SK-N-SH (cell line): ENCODE measurements around the gene TFF1. TPM values are rescaled to one million over a fixed set of nuclear protein-coding genes. Genes with fewer than 3 reads are reported as not detected.

Source experiments
- CTCF ChIA-PET: fragments of 300-600, 350-600 bp; formaldehyde crosslinking; extraction: SDS; loops from one replicate; lab custom pipeline; 2021; lab: Yijun Ruan, JAX
- POLR2A ChIA-PET: fragments of 350-600 bp; sonication (Branson Sonifier 250); formaldehyde crosslinking; extraction: SDS; loops from one replicate; lab custom pipeline; 2020; ENCODE audit warnings: antibody characterized with exemption, inconsistent platforms; lab: Yijun Ruan, JAX
- DNase-seq: peaks from one replicate; pipeline ENCODE4 v3.0.0; 2012
- H2AFZ ChIP-seq: fragments of 200-600 bp; sonication (generic); 2 replicates; pipeline ENCODE4 v1.8.1; 2016; ENCODE audit warnings: antibody characterized with exemption, mild to moderate bottlenecking, low read depth
- H3F3A ChIP-seq: fragments of 200-600 bp; sonication (generic); replicated peaks from 2 replicates; pipeline ENCODE3; 2016; ENCODE audit warnings: antibody characterized with exemption, mild to moderate bottlenecking; ENCODE audit not compliant: insufficient read depth
- H3K27ac ChIP-seq, 2 experiments: fragments of 200-500 bp in 1 of 2; fragments of 200-600 bp in 1 of 2; sonication (Bioruptor generic) in 1 of 2; sonication (generic), shearing (Covaris generic) in 1 of 2; 2 replicates each; pipeline versions ENCODE4 v1.5.1 to v1.6.1; 2014 to 2016; ENCODE audit warnings: low read depth in 2 of 2, inconsistent platforms in 1 of 2, low read length in 1 of 2, mild to moderate bottlenecking in 1 of 2, mixed read lengths in 1 of 2
- H3K27me3 ChIP-seq: fragments of 200-600 bp; sonication (generic), shearing (Covaris generic); 2 replicates; pipeline ENCODE4 v1.6.1; 2016; ENCODE audit warnings: mixed run types; ENCODE audit not compliant: insufficient read depth
- H3K36me3 ChIP-seq, 2 experiments: fragments of 200-500 bp in 1 of 2; fragments of 200-600 bp in 1 of 2; sonication (Bioruptor generic) in 1 of 2; sonication (generic) in 1 of 2; replicated peaks in 1 of 2; 2 replicates each; pipeline versions ENCODE3 to v1.5.1; 2014 to 2016; ENCODE audit warnings: low read length in 1 of 2, mild to moderate bottlenecking in 1 of 2; ENCODE audit not compliant: insufficient read depth in 2 of 2, control insufficient read depth in 1 of 2
- H3K4me1 ChIP-seq, 2 experiments: fragments of 200-500 bp in 1 of 2; fragments of 200-600 bp in 1 of 2; sonication (Bioruptor generic) in 1 of 2; sonication (generic), shearing (Covaris generic) in 1 of 2; 2 replicates each; pipeline versions ENCODE4 v1.5.1 to v1.6.1; 2014 to 2016; ENCODE audit warnings: low read depth in 1 of 2, low read length in 1 of 2, mixed run types in 1 of 2; ENCODE audit not compliant: insufficient read depth in 2 of 2, control insufficient read depth in 1 of 2
- H3K4me2 ChIP-seq: fragments of 200-600 bp; sonication (generic), shearing (Covaris generic); 2 replicates; pipeline ENCODE4 v1.6.1; 2017; ENCODE audit warnings: mixed run types
- H3K4me3 ChIP-seq, 2 experiments: fragments of 200-500 bp in 1 of 2; fragments of 200-600 bp in 1 of 2; sonication (Bioruptor generic) in 1 of 2; sonication (generic), shearing (Covaris generic) in 1 of 2; 2 replicates each; pipeline versions ENCODE4 v1.5.1 to v1.8.1; 2014 to 2016; ENCODE audit warnings: low read depth in 2 of 2, inconsistent platforms in 1 of 2, low read length in 1 of 2, mild to moderate bottlenecking in 1 of 2, mixed read lengths in 1 of 2, moderate library complexity in 1 of 2
- H3K79me2 ChIP-seq: fragments of 200-600 bp; sonication (generic); 2 replicates; pipeline ENCODE4 v1.8.1; 2017; ENCODE audit warnings: mild to moderate bottlenecking; ENCODE audit not compliant: insufficient read depth
- H3K9ac ChIP-seq: fragments of 200-600 bp; sonication (generic); 2 replicates; pipeline ENCODE4 v1.6.1; 2017; ENCODE audit warnings: mixed run types
- H3K9me2 ChIP-seq: fragments of 200-600 bp; sonication (generic); 2 replicates; pipeline ENCODE4 v1.6.1; 2017; ENCODE audit warnings: mixed run types
- H3K9me3 ChIP-seq: fragments of 200-600 bp; sonication (generic); 2 replicates; pipeline ENCODE4 v1.6.1; 2017; ENCODE audit warnings: mixed run types, mild to moderate bottlenecking, moderate library complexity
- H4K20me1 ChIP-seq: fragments of 200-600 bp; sonication (generic); 2 replicates; pipeline ENCODE4 v1.6.1; 2017; ENCODE audit warnings: mild to moderate bottlenecking, mixed run types; ENCODE audit not compliant: insufficient read depth
- FOSL2 ChIP-seq: IDR thresholded peaks from 2 replicates; pipeline ENCODE4 v1.4.0; 2012; ENCODE audit warnings: low read depth, mild to moderate bottlenecking, moderate library complexity, borderline replicate concordance
- FOXJ3 ChIP-seq: sonication (generic); formaldehyde crosslinking; IDR thresholded peaks from 2 replicates; pipeline ENCODE4 v1.5.1; 2020; ENCODE audit warnings: mild to moderate bottlenecking, missing genetic modification reagents
- GATA2 ChIP-seq: sonication (generic); formaldehyde crosslinking; IDR thresholded peaks from 2 replicates; pipeline ENCODE4 v1.5.0; 2020; ENCODE audit warnings: mild to moderate bottlenecking, missing genetic modification reagents
- JUND ChIP-seq: IDR thresholded peaks from 2 replicates; pipeline ENCODE4 v1.4.0; 2012
- MEF2A ChIP-seq: IDR thresholded peaks from 2 replicates; pipeline ENCODE4 v1.4.0; 2012; ENCODE audit warnings: low read depth, borderline replicate concordance
- MXI1 ChIP-seq: IDR thresholded peaks from 2 replicates; pipeline ENCODE4 v1.6.1; 2012; ENCODE audit warnings: mild to moderate bottlenecking, low read depth, low read length, improper control_type of control experiment
- NFIC ChIP-seq: IDR thresholded peaks from 2 replicates; pipeline ENCODE4 v1.4.0; 2012; ENCODE audit warnings: borderline replicate concordance
- NRF1 ChIP-seq: IDR thresholded peaks from 2 replicates; pipeline ENCODE4 v1.6.1; 2012; ENCODE audit warnings: low read depth, mild to moderate bottlenecking, low read length
- POLR2AphosphoS5 ChIP-seq: IDR thresholded peaks from 2 replicates; pipeline ENCODE4 v1.6.1; 2012; ENCODE audit warnings: low read depth, low read length
- RAD21 ChIP-seq: IDR thresholded peaks from 2 replicates; pipeline ENCODE4 v1.6.1; 2012; ENCODE audit warnings: mild to moderate bottlenecking, low read length
- RCOR1 ChIP-seq: fragments of 150-350 bp; IDR thresholded peaks from 2 replicates; pipeline ENCODE4 v1.6.1; 2017; ENCODE audit warnings: antibody characterized with exemption, low read length
- RFX5 ChIP-seq: IDR thresholded peaks from 2 replicates; pipeline ENCODE4 v1.6.1; 2012; ENCODE audit warnings: mild to moderate bottlenecking, improper control_type of control experiment, low read length
- RXRA ChIP-seq: IDR thresholded peaks from 2 replicates; pipeline ENCODE4 v1.4.0; 2012; ENCODE audit warnings: low read depth, mild to moderate bottlenecking, borderline replicate concordance
- SIN3A ChIP-seq: IDR thresholded peaks from 2 replicates; pipeline ENCODE4 v1.6.1; 2012; ENCODE audit warnings: low read depth, mild to moderate bottlenecking, low read length, moderate library complexity, borderline replicate concordance
- TAF1 ChIP-seq: IDR thresholded peaks from 2 replicates; pipeline ENCODE4 v1.6.1; 2012; ENCODE audit warnings: low read depth, mild to moderate bottlenecking, low read length, moderate library complexity, borderline replicate concordance
- TCF12 ChIP-seq: IDR thresholded peaks from 2 replicates; pipeline ENCODE4 v1.4.0; 2012
- WGBS: methylation state at CpG from one replicate; pipeline ENCODE4 v1.1.6; 2017; ENCODE audit warnings: low lambda C conversion rate; 5-methylcytosine and 5-hydroxymethylcytosine counted together
- polyA plus RNA-seq, 3 experiments: library from polyadenylated mRNA; depleted of rRNA; stranded (reverse); fragments of >200 nt; gene quantifications; 2 replicates each; pipeline ENCODE4 v1.2.3, GENCODE V29; 2012
- TF ChIP-seq, protein P1 (sequence below): IDR thresholded peaks from 2 replicates; pipeline ENCODE4; 2012
- TF ChIP-seq, protein P2 (sequence below): fragments of 150-350 bp; IDR thresholded peaks from 2 replicates; pipeline ENCODE4 v1.6.1; 2017; ENCODE audit warnings: antibody characterized with exemption, low read length, low read depth, borderline replicate concordance
- TF ChIP-seq, protein P3 (sequence below): IDR thresholded peaks from 2 replicates; pipeline ENCODE4 v1.4.0; 2012; ENCODE audit warnings: low read depth, borderline replicate concordance

The TFF1 gene
- polyA plus RNA-seq, 1 of the 3 experiments (the other 2 are of a cell fraction) = not detected

DNA sequence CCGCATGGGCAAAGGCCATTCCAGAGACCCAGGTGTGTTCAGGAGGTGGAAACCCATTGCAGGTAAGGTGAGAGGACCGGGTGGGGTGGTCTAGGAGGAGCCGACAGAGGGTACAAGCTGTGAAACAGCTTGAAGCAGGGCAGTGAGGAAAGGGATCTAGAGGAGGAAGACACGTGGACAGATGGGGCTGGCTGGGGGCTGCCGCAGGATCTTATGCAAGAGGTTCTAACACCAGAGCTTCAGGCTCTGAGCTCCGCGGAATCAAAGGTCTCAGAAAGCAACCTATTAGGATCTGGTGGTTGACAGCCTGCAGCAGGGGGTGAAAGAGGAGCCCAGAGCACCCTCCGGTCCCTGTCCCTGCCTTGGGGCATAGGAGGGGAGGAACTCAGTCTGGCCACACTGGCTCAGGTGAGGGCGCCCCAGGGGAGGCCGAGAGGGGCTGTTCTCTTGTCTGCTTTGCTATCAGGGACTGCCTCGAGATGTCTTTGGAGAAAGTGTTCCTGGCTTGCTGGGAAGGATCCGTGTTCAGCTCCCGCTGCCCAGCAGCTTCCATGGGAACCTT lies 1.9 kb downstream of the TFF1 start:
- TF ChIP-seq NRF1 (no peak), FOSL2 (no peak), JUND (no peak), TCF12 (no peak), SIN3A (no peak), GATA2 (CRISPR knock-in tag) (no peak), MEF2A (no peak), RAD21 (no peak), RFX5 (no peak), RXRA (no peak), TAF1 (no peak), FOXJ3 (CRISPR knock-in tag) (no peak), NFIC (no peak), RCOR1 (no peak), MXI1 (no peak), POLR2AphosphoS5 (no peak)
- TF ChIP-seq, protein P1, sequence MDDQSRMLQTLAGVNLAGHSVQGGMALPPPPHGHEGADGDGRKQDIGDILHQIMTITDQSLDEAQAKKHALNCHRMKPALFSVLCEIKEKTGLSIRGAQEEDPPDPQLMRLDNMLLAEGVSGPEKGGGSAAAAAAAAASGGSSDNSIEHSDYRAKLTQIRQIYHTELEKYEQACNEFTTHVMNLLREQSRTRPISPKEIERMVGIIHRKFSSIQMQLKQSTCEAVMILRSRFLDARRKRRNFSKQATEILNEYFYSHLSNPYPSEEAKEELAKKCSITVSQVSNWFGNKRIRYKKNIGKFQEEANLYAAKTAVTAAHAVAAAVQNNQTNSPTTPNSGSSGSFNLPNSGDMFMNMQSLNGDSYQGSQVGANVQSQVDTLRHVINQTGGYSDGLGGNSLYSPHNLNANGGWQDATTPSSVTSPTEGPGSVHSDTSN = no peak
- TF ChIP-seq, protein P2, sequence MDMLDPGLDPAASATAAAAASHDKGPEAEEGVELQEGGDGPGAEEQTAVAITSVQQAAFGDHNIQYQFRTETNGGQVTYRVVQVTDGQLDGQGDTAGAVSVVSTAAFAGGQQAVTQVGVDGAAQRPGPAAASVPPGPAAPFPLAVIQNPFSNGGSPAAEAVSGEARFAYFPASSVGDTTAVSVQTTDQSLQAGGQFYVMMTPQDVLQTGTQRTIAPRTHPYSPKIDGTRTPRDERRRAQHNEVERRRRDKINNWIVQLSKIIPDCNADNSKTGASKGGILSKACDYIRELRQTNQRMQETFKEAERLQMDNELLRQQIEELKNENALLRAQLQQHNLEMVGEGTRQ = no peak
- TF ChIP-seq, protein P3, sequence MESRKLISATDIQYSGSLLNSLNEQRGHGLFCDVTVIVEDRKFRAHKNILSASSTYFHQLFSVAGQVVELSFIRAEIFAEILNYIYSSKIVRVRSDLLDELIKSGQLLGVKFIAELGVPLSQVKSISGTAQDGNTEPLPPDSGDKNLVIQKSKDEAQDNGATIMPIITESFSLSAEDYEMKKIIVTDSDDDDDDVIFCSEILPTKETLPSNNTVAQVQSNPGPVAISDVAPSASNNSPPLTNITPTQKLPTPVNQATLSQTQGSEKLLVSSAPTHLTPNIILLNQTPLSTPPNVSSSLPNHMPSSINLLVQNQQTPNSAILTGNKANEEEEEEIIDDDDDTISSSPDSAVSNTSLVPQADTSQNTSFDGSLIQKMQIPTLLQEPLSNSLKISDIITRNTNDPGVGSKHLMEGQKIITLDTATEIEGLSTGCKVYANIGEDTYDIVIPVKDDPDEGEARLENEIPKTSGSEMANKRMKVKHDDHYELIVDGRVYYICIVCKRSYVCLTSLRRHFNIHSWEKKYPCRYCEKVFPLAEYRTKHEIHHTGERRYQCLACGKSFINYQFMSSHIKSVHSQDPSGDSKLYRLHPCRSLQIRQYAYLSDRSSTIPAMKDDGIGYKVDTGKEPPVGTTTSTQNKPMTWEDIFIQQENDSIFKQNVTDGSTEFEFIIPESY = no peak
- Histone ChIP-seq H3K79me2 (no peaks in the 10 kb centered on the region), H3K27ac (no peak overlapping the region), H2AFZ (no peak overlapping the region), H3K9ac (no peak overlapping the region), H3K4me2 (no peak overlapping the region), H3K4me3 (no peak overlapping the region), H3K4me1 (no peaks in the 10 kb centered on the region), H3K9me2 (no peaks in the 10 kb centered on the region), H4K20me1 (no peaks in the 10 kb centered on the region), H3K27me3 (no peaks in the 10 kb centered on the region), H3K36me3 (no peaks in the 10 kb centered on the region), H3F3A (no peaks in the 10 kb centered on the region), H3K9me3 (no peaks in the 10 kb centered on the region)
- POLR2A ChIA-PET = no interaction called here
- 36% methylated on average over 13 of the region's 13 CpGs for WGBS
- CTCF ChIA-PET = interaction anchor here (1.2 kb wide), 1 partner anchor 17 kb away, joined by 4 read pairs; no protein-coding TSS in a partner anchor
- DNase-seq = no peak
